GM19397 (cell line): Measurements from ENCODE around the gene NLRP9.
"Not testable (repeated sequence)": the region's sequence is repeated elsewhere in the genome, so short reads cannot be mapped to it uniquely, and the experiment has no call there.

Source experiments
- ATAC-seq: cut with Tn5 transposase; IDR thresholded peaks from one replicate; pipeline ENCODE4 v1.9.1; 2021; ENCODE audit warnings: mild to moderate bottlenecking, moderate library complexity; ENCODE audit not compliant: unreplicated experiment

The NLRP9 gene

GRCh38 chr19:55738302-55738701 is at the start of gene NLRP9:
NLRP9 (minus strand) TSS chr19:55738402; CDS start chr19:55738374, 28 bp downstream.
- ATAC-seq = no peak

GRCh38 chr19:55781112-55781511 is 42.9 kb upstream of the NLRP9 start:
- no peak for ATAC-seq

- ATAC-seq = no peak
Measured at GRCh38 chr19:55778331-55778730, 40.1 kb upstream of the NLRP9 start.

- ATAC-seq = no peak
Measured at GRCh38 chr19:55777528-55777927, 39.3 kb upstream of the NLRP9 start.

GRCh38 chr19:55769632-55770031 is 31.4 kb upstream of the NLRP9 start:
- not testable (repeated sequence) for ATAC-seq

GRCh38 chr19:55768818-55769217 is 30.6 kb upstream of the NLRP9 start, which contains the start of gene RFPL4AL1:
RFPL4AL1 (plus strand) TSS chr19:55769118; CDS start chr19:55771805, 2,687 bp downstream.
- ATAC-seq = not testable (repeated sequence)

GRCh38 chr19:55766466-55766865 is 28.3 kb upstream of the NLRP9 start:
- ATAC-seq = no peak

- ATAC-seq = not testable (repeated sequence)
Measured at GRCh38 chr19:55758797-55759196, 20.6 kb upstream of the NLRP9 start, which contains the start of gene RFPL4A. RFPL4A (plus strand) TSS chr19:55759097; CDS start chr19:55761801, 2,704 bp downstream.

- ATAC-seq = not testable (repeated sequence)
Measured at GRCh38 chr19:55756808-55757207, 18.6 kb upstream of the NLRP9 start.

GRCh38 chr19:55753401-55753800 is 15.2 kb upstream of the NLRP9 start:
- no peak for ATAC-seq

GRCh38 chr19:55750715-55751114 is 12.5 kb upstream of the NLRP9 start:
- no peak for ATAC-seq

- not testable (repeated sequence) for ATAC-seq
Measured at GRCh38 chr19:55730378-55730777, 7.8 kb downstream of the NLRP9 start.

GRCh38 chr19:55723491-55723890 is 14.7 kb downstream of the NLRP9 start:
- ATAC-seq = no peak

- no peak for ATAC-seq
Measured at GRCh38 chr19:55720801-55721200, 17.4 kb downstream of the NLRP9 start.

- no peak for ATAC-seq
Measured at GRCh38 chr19:55720214-55720746, 17.9 kb downstream of the NLRP9 start.

GRCh38 chr19:55717879-55718711 is 20.1 kb downstream of the NLRP9 start:
- ATAC-seq = not testable (repeated sequence)

- no peak for ATAC-seq
Measured at GRCh38 chr19:55717251-55717650, 21.0 kb downstream of the NLRP9 start.

- no peak for ATAC-seq
Measured at GRCh38 chr19:55716531-55716930, 21.7 kb downstream of the NLRP9 start.

GRCh38 chr19:55712804-55713631 is 25.2 kb downstream of the NLRP9 start:
- no peak for ATAC-seq

- no peak for ATAC-seq
Measured at GRCh38 chr19:55711719-55712118, 26.5 kb downstream of the NLRP9 start.

GRCh38 chr19:55705972-55706371 is 32.2 kb downstream of the NLRP9 start:
- no peak for ATAC-seq
